CD1c-positive myeloid dendritic cell (primary cell): ENCODE results near the gene SPTB.
"Not testable (repeated sequence)": the region's sequence is repeated elsewhere in the genome, so short reads cannot be mapped to it uniquely, and the experiment has no call there.

Source experiments
- DNase-seq: peaks from one replicate; pipeline ENCODE4 v3.0.0-alpha.2; 2016; ENCODE audit errors: extremely low spot score

SPTB gene

GRCh38 chr14:64821651-64822050, 58.1 kb downstream of the SPTB start:
- DNase-seq: no peak

- DNase-seq: no peak
Observed at GRCh38 chr14:64818151-64818550, 61.6 kb downstream of the SPTB start.

GRCh38 chr14:64817631-64818030, 62.1 kb downstream of the SPTB start:
- DNase-seq: no peak

GRCh38 chr14:64816221-64816783, 63.4 kb downstream of the SPTB start:
- no peak for DNase-seq

- DNase-seq: no peak
Observed at GRCh38 chr14:64815257-64815656, 64.5 kb downstream of the SPTB start.

- DNase-seq: no peak
Observed at GRCh38 chr14:64812412-64812811, 67.3 kb downstream of the SPTB start.

GRCh38 chr14:64811676-64812075, 68.0 kb downstream of the SPTB start:
- no peak for DNase-seq

GRCh38 chr14:64808449-64808848, 71.3 kb downstream of the SPTB start:
- no peak for DNase-seq

GRCh38 chr14:64807551-64807950, 72.2 kb downstream of the SPTB start:
- DNase-seq: no peak

- DNase-seq: no peak
Observed at GRCh38 chr14:64806862-64807495, 72.7 kb downstream of the SPTB start.

GRCh38 chr14:64806202-64806861, 73.4 kb downstream of the SPTB start:
- no peak for DNase-seq

GRCh38 chr14:64805646-64806045, 74.1 kb downstream of the SPTB start:
- not testable (repeated sequence) for DNase-seq

GRCh38 chr14:64804754-64805260, 74.9 kb downstream of the SPTB start:
- no peak for DNase-seq

- DNase-seq: no peak
Observed at GRCh38 chr14:64801800-64802199, 77.9 kb downstream of the SPTB start.

GRCh38 chr14:64801046-64801445, 78.7 kb downstream of the SPTB start:
- no peak for DNase-seq

GRCh38 chr14:64800000-64800399, 79.7 kb downstream of the SPTB start:
- DNase-seq: no peak

GRCh38 chr14:64799555-64799954, 80.2 kb downstream of the SPTB start:
- no peak for DNase-seq

GRCh38 chr14:64796369-64796768, 83.3 kb downstream of the SPTB start:
- DNase-seq: no peak

- no peak for DNase-seq
Observed at GRCh38 chr14:64795921-64796320, 83.8 kb downstream of the SPTB start.

- no peak for DNase-seq
Observed at GRCh38 chr14:64795211-64795610, 84.5 kb downstream of the SPTB start.

GRCh38 chr14:64792871-64793560, 86.7 kb downstream of the SPTB start:
- DNase-seq: no peak

- no peak for DNase-seq
Observed at GRCh38 chr14:64792231-64792630, 87.5 kb downstream of the SPTB start.

GRCh38 chr14:64790478-64790877, 89.2 kb downstream of the SPTB start:
- DNase-seq: no peak
